ENCODE results near the gene RASSF5.

DNA sequence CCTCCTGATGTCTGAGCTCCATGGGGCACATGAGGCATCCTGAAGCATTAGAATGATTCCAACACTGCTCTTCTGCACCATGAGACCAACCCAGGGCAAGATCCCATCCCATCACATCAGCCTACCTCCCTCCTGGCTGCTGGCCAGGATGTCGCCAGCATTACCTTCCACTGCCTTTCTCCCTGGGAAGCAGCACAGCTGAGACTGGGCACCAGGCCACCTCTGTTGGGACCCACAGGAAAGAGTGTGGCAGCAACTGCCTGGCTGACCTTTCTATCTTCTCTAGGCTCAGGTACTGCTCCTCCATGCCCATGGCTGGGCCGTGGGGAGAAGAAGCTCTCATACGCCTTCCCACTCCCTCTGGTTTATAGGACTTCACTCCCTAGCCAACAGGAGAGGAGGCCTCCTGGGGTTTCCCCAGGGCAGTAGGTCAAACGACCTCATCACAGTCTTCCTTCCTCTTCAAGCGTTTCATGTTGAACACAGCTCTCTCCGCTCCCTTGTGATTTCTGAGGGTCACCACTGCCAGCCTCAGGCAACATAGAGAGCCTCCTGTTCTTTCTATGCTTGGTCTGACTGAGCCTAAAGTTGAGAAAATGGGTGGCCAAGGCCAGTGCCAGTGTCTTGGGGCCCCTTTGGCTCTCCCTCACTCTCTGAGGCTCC lies 11.1 kb upstream of the RASSF5 start:
- TF ChIP-seq, protein P1, sequence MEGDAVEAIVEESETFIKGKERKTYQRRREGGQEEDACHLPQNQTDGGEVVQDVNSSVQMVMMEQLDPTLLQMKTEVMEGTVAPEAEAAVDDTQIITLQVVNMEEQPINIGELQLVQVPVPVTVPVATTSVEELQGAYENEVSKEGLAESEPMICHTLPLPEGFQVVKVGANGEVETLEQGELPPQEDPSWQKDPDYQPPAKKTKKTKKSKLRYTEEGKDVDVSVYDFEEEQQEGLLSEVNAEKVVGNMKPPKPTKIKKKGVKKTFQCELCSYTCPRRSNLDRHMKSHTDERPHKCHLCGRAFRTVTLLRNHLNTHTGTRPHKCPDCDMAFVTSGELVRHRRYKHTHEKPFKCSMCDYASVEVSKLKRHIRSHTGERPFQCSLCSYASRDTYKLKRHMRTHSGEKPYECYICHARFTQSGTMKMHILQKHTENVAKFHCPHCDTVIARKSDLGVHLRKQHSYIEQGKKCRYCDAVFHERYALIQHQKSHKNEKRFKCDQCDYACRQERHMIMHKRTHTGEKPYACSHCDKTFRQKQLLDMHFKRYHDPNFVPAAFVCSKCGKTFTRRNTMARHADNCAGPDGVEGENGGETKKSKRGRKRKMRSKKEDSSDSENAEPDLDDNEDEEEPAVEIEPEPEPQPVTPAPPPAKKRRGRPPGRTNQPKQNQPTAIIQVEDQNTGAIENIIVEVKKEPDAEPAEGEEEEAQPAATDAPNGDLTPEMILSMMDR (IDR thresholded peaks at IDR 0.05; ENCODE audit: borderline replicate concordance, extremely low read depth, low read length, poor library complexity, severe bottlenecking) = no peak
- no peak for TF ChIP-seq EZH2 (IDR thresholded peaks at IDR 0.05; ENCODE audit: borderline replicate concordance, low read depth, low read length, severe bottlenecking)

All from DND-41 (cell line).